A549 treated with CORT108297 at 1 μM for 4 hours (cell line): ENCODE results near the gene EFCAB10. TPM values are rescaled to one million over a fixed set of nuclear protein-coding genes. Genes with fewer than 3 reads are reported as not detected.

Experiments used
- total RNA-seq: library from RNA; stranded (reverse); fragments of 200-300 nt; extraction: Qiagen RNA extraction; gene quantifications from 5 replicates; pipeline ENCODE4 v1.2.3, GENCODE V29; 2022

The EFCAB10 gene, protein sequence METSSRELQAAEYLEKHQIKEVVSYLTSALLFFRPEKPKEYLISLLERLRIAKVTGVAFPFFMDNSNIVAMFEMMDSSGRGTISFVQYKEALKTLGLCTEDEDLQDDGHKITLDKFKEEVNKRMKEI
- total RNA-seq = 2.4 to 3.7 TPM (median 3.0 TPM) in 5 replicates

DNA sequence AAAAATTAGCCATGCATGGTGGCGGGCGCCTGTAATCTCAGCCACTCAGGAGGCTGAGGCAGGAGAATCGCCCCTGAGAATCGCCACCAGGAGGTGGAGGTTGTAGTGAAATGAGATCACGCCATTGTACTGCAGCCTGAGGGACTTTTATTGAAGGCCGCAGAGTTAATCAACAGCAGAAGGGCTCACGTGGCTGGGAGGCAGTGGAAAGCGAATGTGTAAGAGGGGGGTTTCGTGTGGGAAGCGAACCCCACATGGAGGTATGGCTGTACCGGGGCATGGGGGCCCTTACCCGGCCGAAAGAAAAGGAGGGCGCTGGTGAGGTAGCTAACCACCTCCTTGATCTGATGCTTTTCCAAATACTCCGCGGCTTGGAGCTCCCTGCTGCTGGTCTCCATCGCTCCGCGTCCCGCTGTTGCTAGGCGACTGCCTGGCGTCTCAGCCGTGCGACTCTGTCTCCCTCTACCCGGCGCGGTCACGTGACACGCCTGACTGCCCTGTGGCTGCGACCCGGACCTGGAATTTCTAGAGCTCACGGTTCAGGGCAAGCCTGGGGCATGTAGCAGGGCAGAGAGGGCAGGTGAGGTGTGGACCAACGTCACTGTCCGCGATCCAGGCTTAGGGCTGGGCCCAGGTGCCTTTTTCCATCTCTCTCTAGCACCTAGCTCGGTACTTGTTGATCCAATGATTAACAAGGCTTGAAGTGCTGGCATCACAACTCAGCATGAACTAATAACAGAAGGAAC, at the start of gene EFCAB10:
TSS of gene EFCAB10 (minus strand) at position 428 of the 746 bp plus-strand sequence. CDS start at position 398, 30 bp downstream.

DNA sequence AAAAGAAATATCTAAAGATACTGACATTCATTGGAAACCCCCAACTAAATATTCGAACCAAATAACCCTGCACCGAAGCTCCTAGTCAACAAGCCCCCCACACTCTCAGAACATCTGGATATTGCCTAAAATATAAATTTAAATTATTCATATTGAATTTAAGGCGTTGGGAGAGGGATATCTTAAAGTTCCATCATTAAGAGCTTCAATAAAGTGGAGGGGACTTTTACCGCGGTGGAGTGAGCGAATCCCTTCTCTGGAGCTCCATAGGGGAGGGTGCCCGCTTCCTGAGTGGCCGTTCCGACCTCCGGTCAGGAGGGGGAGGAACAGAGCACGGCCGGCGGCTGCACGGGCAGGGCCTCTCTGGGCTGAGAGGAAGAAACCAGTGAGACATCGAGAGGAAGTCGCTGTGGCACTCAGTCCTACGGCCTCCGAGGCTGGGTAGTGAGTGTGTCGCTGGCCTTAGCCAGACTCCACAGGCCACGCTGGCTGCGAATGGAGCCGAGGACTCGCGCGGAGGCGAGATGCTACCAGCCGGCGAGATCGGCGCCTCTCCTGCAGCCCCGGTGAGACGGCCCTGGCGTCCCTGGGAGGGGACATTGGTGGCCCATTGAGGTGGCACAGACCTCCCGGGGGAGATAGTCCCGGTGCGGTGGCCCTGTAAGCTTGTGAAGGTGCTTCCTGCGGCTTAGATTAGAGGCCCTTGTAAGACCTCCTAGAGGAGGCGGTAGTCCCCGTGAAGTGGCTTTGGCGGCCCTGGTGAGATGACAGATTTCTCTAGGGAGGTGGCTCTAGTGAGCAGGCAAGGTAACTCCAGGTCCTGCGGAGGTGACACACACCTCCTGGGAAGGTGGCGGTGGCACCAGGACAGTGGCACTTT, 49.3 kb downstream of the EFCAB10 start, which contains the start of gene RINT1:
TSS of gene RINT1 (plus strand) at position 410 of the 880 bp plus-strand sequence. CDS start at position 525, 115 bp downstream.

DNA sequence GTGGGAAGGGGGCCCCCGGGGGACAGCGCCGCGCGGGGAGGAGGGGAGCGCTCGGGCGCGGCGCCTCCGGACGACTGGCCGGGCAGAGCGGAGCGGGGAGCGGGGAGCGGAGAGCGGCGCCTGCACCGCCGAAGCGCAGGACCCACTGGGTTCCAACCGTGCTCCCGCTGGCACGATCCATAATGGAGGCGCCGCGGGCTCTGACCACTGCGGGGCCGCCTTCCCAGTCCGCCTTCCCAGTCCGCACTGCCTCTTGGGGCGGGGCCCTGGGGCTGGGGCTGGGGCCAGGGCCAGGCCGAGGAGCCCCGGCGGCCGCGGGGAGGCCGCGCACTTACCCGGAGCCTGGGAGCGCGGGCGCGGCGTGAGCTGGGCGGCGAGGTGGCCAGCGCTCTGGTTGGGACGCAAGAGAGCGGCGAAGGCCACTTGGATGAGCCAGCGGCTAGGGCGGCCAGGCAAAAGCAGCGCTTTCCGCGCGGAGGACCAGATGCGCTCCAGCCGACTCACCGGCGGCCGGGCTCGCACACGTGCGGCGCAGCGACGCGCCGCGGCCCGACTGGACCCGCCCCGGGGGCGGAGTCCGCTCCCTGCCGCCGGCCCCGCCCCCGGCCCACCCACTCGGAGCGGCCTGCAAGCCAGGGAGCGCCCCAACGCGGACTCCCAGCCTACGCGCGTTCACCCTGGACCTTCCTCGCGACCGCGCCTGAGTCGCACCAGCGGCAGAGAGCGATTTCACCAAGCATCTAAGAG, 59.4 kb downstream of the EFCAB10 start, which contains the start of gene PUS7:
TSS of gene PUS7 (minus strand) at position 555 of the 747 bp plus-strand sequence. CDS start 13,759 bp downstream, outside the sequence.

Other genes with a start within 250 kb of the EFCAB10 start
- 28.4 to 37.4 TPM (median 34.1 TPM) in 5 replicates for gene SRPK2, start 192.6 kb downstream of the EFCAB10 start, total RNA-seq
- gene PUS7, start 59.2 kb downstream of the EFCAB10 start, total RNA-seq = 22.9 to 34.7 TPM (median 25.6 TPM) in 5 replicates
- 13.7 to 19.2 TPM (median 14.6 TPM) in 5 replicates for gene RINT1, start 49.3 kb downstream of the EFCAB10 start, total RNA-seq